Astrocyte (in vitro differentiated cells and primary cell): ENCODE data around the gene BICD1. TPM values are rescaled to one million over a fixed set of nuclear protein-coding genes. Genes with fewer than 3 reads are reported as not detected.

Experiments used
- DNase-seq: peaks from one replicate; pipeline ENCODE4 v3.0.0-alpha.2; 2010; ENCODE audit warnings: low read depth
- FAIRE-seq: peaks from 2 replicates; lab custom pipeline; 2011; peaks lifted over from hg19 to GRCh38; lab: Jason Lieb, UNC
- H2AFZ ChIP-seq: 2 replicates; pipeline ENCODE4 v1.6.0; 2012; ENCODE audit warnings: low read depth, low read length, inconsistent platforms
- H3K27ac ChIP-seq: 2 replicates; pipeline ENCODE4 v1.5.1; 2011; ENCODE audit warnings: low read depth, low read length, inconsistent platforms
- H3K27me3 ChIP-seq: 2 replicates; pipeline ENCODE4 v1.6.0; 2011; ENCODE audit warnings: low read length, inconsistent platforms; ENCODE audit not compliant: insufficient read depth
- H3K36me3 ChIP-seq: 2 replicates; pipeline ENCODE4 v1.5.1; 2011; ENCODE audit warnings: low read length, inconsistent platforms; ENCODE audit not compliant: insufficient read depth
- H3K4me1 ChIP-seq: 2 replicates; pipeline ENCODE4 v1.5.1; 2011; ENCODE audit warnings: low read length, inconsistent platforms; ENCODE audit not compliant: insufficient read depth
- H3K4me2 ChIP-seq: 2 replicates; pipeline ENCODE4 v1.6.0; 2012; ENCODE audit warnings: low read length, inconsistent platforms
- H3K4me3 ChIP-seq: 2 replicates; pipeline ENCODE4 v1.5.1; 2011; ENCODE audit warnings: low read depth, mild to moderate bottlenecking, low read length, inconsistent platforms; ENCODE audit not compliant: insufficient read depth
- H3K79me2 ChIP-seq: 2 replicates; pipeline ENCODE4 v1.6.0; 2012; ENCODE audit warnings: mild to moderate bottlenecking, low read length, inconsistent platforms; ENCODE audit not compliant: insufficient read depth
- H3K9ac ChIP-seq: 2 replicates; pipeline ENCODE4 v1.6.0; 2012; ENCODE audit warnings: mild to moderate bottlenecking, low read length, inconsistent platforms
- H3K9me3 ChIP-seq: 2 replicates; pipeline ENCODE4 v1.5.1; 2012; ENCODE audit warnings: low read depth, mild to moderate bottlenecking, low read length, inconsistent platforms; ENCODE audit not compliant: insufficient read depth
- H4K20me1 ChIP-seq: 2 replicates; pipeline ENCODE4 v1.6.0; 2012; ENCODE audit warnings: low read length, inconsistent platforms; ENCODE audit not compliant: insufficient read depth
- H3K27ac Mint-ChIP-seq: one replicate; pipeline ENCODE4 v1.8.0; 2021; ENCODE audit warnings: mild to moderate bottlenecking, mixed read lengths; ENCODE audit not compliant: unreplicated experiment
- H3K27me3 Mint-ChIP-seq: one replicate; pipeline ENCODE4 v1.8.0; 2021; ENCODE audit warnings: low read depth, mixed read lengths; ENCODE audit not compliant: unreplicated experiment
- H3K36me3 Mint-ChIP-seq: one replicate; pipeline ENCODE4 v1.8.0; 2021; ENCODE audit warnings: low read depth, mixed read lengths; ENCODE audit not compliant: unreplicated experiment
- H3K4me1 Mint-ChIP-seq: one replicate; pipeline ENCODE4 v1.8.0; 2021; ENCODE audit warnings: low read depth, mixed read lengths; ENCODE audit not compliant: unreplicated experiment
- H3K4me3 Mint-ChIP-seq: one replicate; pipeline ENCODE4 v1.8.0; 2021; ENCODE audit warnings: mild to moderate bottlenecking, moderate library complexity, mixed read lengths; ENCODE audit not compliant: unreplicated experiment
- H3K9me3 Mint-ChIP-seq: one replicate; pipeline ENCODE4 v1.8.0; 2021; ENCODE audit warnings: mild to moderate bottlenecking, mixed read lengths; ENCODE audit not compliant: unreplicated experiment
- CTCF ChIP-seq: IDR thresholded peaks from 2 replicates; pipeline ENCODE4 v1.5.1; 2011; ENCODE audit warnings: low read depth, mild to moderate bottlenecking, inconsistent platforms, low read length, moderate library complexity; ENCODE audit not compliant: insufficient read depth
- EZH2 ChIP-seq: IDR thresholded peaks from 2 replicates; pipeline ENCODE4 v1.6.1; 2012; ENCODE audit warnings: mild to moderate bottlenecking, low read length, inconsistent platforms; ENCODE audit not compliant: insufficient read depth
- total RNA-seq: library from RNA; stranded (reverse); gene quantifications from 2 replicates; pipeline ENCODE4 v1.2.1, GENCODE V29; 2021

The BICD1 gene
- total RNA-seq, 1 donor from 2014 or later: 28.7 TPM

- H2AFZ ChIP-seq: no peak overlapping the region
- no peak overlapping the region for H3K27ac ChIP-seq
- H3K4me3 Mint-ChIP-seq: no peak overlapping the region
- H4K20me1 ChIP-seq: peaks cover 40% of the 10 kb centered on the region
- H3K4me2 ChIP-seq: no peak overlapping the region
- H3K79me2 ChIP-seq: peaks cover 44% of the 10 kb centered on the region
- peaks cover 4% of the 10 kb centered on the region for H3K9me3 Mint-ChIP-seq
- no peak overlapping the region for H3K4me3 ChIP-seq
- DNase-seq (no peak), FAIRE-seq (no peak)
- no peak overlapping the region for H3K27ac Mint-ChIP-seq
- no peak overlapping the region for H3K9ac ChIP-seq
- no peaks in the 10 kb centered on the region for H3K4me1 ChIP-seq
- H3K27me3 Mint-ChIP-seq: no peaks in the 10 kb centered on the region
- no peaks in the 10 kb centered on the region for H3K27me3 ChIP-seq
- TF ChIP-seq EZH2: no peak
- no peak for TF ChIP-seq CTCF
- no peaks in the 10 kb centered on the region for H3K4me1 Mint-ChIP-seq
- no peaks in the 10 kb centered on the region for H3K36me3 ChIP-seq
- no peaks in the 10 kb centered on the region for H3K9me3 ChIP-seq
- H3K36me3 Mint-ChIP-seq: peaks cover 12% of the 10 kb centered on the region
These were observed 151.2 kb downstream of the BICD1 start for GRCh38 chr12:32257695-32258496.

GRCh38 chr12:32260696-32261095 is 154.0 kb downstream of the BICD1 start:
- no peaks in the 10 kb centered on the region for H3K27me3 Mint-ChIP-seq
- no peak for DNase-seq
- no peaks in the 10 kb centered on the region for H3K27me3 ChIP-seq
- no peak overlapping the region for H3K4me3 ChIP-seq
- no peaks in the 10 kb centered on the region for H3K9me3 ChIP-seq
- H3K36me3 Mint-ChIP-seq: peaks cover 11% of the 10 kb centered on the region
- peaks cover 37% of the 10 kb centered on the region for H3K79me2 ChIP-seq
- TF ChIP-seq EZH2 (no peak), CTCF (no peak)
- peaks cover 4% of the 10 kb centered on the region for H3K9me3 Mint-ChIP-seq
- no peak overlapping the region for H3K9ac ChIP-seq
- H3K4me1 Mint-ChIP-seq: no peaks in the 10 kb centered on the region
- H3K36me3 ChIP-seq: no peaks in the 10 kb centered on the region
- no peak overlapping the region for H3K4me3 Mint-ChIP-seq
- no peak overlapping the region for H3K4me2 ChIP-seq
- H3K4me1 ChIP-seq: no peaks in the 10 kb centered on the region
- no peak overlapping the region for H2AFZ ChIP-seq
- no peak for FAIRE-seq
- no peak overlapping the region for H3K27ac ChIP-seq
- H4K20me1 ChIP-seq: peaks cover 28% of the 10 kb centered on the region
- H3K27ac Mint-ChIP-seq: no peak overlapping the region

- Histone ChIP-seq H3K4me3 (no peak overlapping the region), H3K27ac (no peak overlapping the region), H2AFZ (no peak overlapping the region), H3K9me3 (no peaks in the 10 kb centered on the region), H3K79me2 (peaks cover 38% of the 10 kb centered on the region), H3K27me3 (no peaks in the 10 kb centered on the region), H4K20me1 (peaks cover 28% of the 10 kb centered on the region), H3K36me3 (no peaks in the 10 kb centered on the region), H3K4me1 (no peaks in the 10 kb centered on the region), H3K9ac (no peak overlapping the region), H3K4me2 (no peak overlapping the region)
- Mint-ChIP-seq H3K4me3 (no peak overlapping the region), H3K27ac (no peak overlapping the region), H3K27me3 (no peaks in the 10 kb centered on the region), H3K9me3 (peaks cover 4% of the 10 kb centered on the region), H3K4me1 (no peaks in the 10 kb centered on the region), H3K36me3 (peaks cover 11% of the 10 kb centered on the region)
- DNase-seq: no peak
- FAIRE-seq: no peak
- TF ChIP-seq CTCF (no peak), EZH2 (no peak)
These were observed 155.0 kb downstream of the BICD1 start for GRCh38 chr12:32261638-32262037.
